Astrocyte of the spinal cord (primary cell): ENCODE data around the gene SCP2.
"Not testable (repeated sequence)": the region's sequence is repeated elsewhere in the genome, so short reads cannot be mapped to it uniquely, and the experiment has no call there.

Experiments
- DNase-seq: peaks from one replicate; pipeline ENCODE4 v3.0.0; 2011; ENCODE audit warnings: low read depth, low spot score
- H3K4me3 ChIP-seq: 2 replicates; pipeline ENCODE4 v1.5.1; 2011; ENCODE audit warnings: low read depth, mild to moderate bottlenecking, low read length, moderate library complexity
- CTCF ChIP-seq: IDR thresholded peaks from 2 replicates; pipeline ENCODE4 v1.5.1; 2012; ENCODE audit warnings: low read depth, mild to moderate bottlenecking, low read length, inconsistent platforms
- in situ Hi-C: cut with HindIII; loops from 2 replicates; pipeline ENCODE4 v1.10.0; 2017; ENCODE audit warnings: low sequenced_read_pairs

The SCP2 gene

DNA sequence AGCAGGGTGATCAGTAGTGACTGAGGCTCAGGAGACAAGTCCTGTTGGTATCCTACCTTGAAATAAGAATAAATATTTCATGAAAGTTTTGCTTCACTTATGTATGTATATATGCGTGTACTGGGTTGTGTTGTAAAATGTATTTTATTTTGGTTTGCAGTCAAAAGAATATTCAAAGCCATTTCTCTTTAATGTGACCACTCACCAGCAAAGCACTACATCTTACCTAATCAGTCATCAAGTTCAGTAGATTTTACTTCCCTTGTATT is 11.0 kb downstream of the SCP2 start:
- in situ Hi-C loops: no loop called here
- TF ChIP-seq CTCF: no peak
- DNase-seq: no peak
- no peak overlapping the region for H3K4me3 ChIP-seq

GRCh38 chr1:52943876-52944416 is 16.9 kb downstream of the SCP2 start:
- TF ChIP-seq CTCF: no peak
- no peak overlapping the region for H3K4me3 ChIP-seq
- in situ Hi-C loops: no loop called here
- DNase-seq: no peak

- no peak for TF ChIP-seq CTCF
- DNase-seq: no peak
- H3K4me3 ChIP-seq: no peak overlapping the region
- in situ Hi-C loops: no loop called here
These were observed 17.5 kb downstream of the SCP2 start for GRCh38 chr1:52944566-52944965.

GRCh38 chr1:52947490-52947889 is 20.4 kb downstream of the SCP2 start:
- TF ChIP-seq CTCF: no peak
- H3K4me3 ChIP-seq: no peak overlapping the region
- DNase-seq: no peak
- in situ Hi-C loops: no loop called here

- H3K4me3 ChIP-seq, DNase-seq, in situ Hi-C loops: not testable (repeated sequence)
These were observed 22.5 kb downstream of the SCP2 start for GRCh38 chr1:52949602-52950001.

- in situ Hi-C loops: no loop called here
These were observed 25.0 kb downstream of the SCP2 start for GRCh38 chr1:52952112-52952511.

More at GRCh38 chr1:52952112-52952511, 25.0 kb downstream of the SCP2 start:
- TF ChIP-seq CTCF: no peak
- DNase-seq: no peak
- no peak overlapping the region for H3K4me3 ChIP-seq
